ENCODE results near the gene BRD8. TPM values are rescaled to one million over a fixed set of nuclear protein-coding genes. Genes with fewer than 3 reads are reported as not detected.

Gene BRD8
- total and polyA plus RNA-seq, 10 of the 15 experiments (the other 5 are each of a cell fraction or from before 2014, with no cell fraction given) = 28.1 to 78.5 (median 44.5) TPM

DNA sequence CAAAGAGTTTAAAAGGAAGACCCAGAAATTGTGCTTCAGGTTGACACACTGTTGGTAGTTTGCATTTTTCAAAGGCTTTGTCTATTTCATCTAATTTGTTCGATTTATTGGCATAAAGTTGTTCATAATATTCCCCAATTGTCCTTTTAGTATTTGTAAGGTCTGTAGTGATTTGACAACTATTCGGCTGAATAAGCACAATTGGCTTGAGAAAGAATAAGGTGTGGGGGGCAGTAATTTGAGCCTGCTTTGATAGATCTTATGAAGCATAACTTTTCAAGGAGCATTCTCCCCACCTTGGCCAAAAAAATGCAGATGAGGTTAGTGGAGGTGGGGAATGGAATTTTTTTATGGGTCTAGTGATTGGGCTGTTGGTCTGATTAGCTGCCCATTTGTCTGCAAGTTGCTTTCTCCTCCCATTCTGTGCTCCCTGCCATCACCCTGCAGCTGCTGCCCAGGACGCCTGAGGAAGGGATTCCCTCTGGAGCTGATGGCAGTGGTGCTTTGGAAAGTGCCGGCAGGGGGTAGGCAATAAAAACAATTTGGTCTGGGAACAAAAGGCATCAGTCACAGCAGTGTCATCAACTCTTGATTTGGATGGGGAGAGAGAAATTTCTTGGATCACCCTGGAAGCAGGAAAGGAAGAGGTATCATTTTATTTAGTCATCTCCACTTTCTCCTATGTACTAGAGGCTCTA, 68.0 kb downstream of the BRD8 start:
- no peak for TF ChIP-seq CHD2 (IDR thresholded peaks at IDR 0.05; ENCODE audit: borderline replicate concordance, low read depth, low read length)
- ChIA-PET POLR2A (no interaction called here), SMC1A (ENCODE audit: uncharacterized antibody, unreplicated experiment) (interaction anchor here (0.6 to 2.4 kb wide), 7 partner anchors 8 to 38 kb away, joined by 3 to 6 read pairs (median 3); no protein-coding TSS in a partner anchor), CTCF (interaction anchor here (0.5 to 2.2 kb wide), 6 partner anchors 10 to 1157 kb away, joined by 3 to 5 read pairs (median 4); no protein-coding TSS in a partner anchor), RAD21 (ENCODE audit: unreplicated experiment) (interaction anchor here (1.0 kb wide), 1 partner anchor 23 kb away, joined by 3 read pairs; no protein-coding TSS in a partner anchor)
- DNase-seq (ENCODE audit: low read depth, low spot score) = no peak
- H3K27me3 ChIP-seq (replicated peaks in 1 of 2; ENCODE audit: control insufficient read depth in 2 of 2, insufficient read depth in 2 of 2, low read length in 1 of 2) = no peaks in the 10 kb centered on the region
- H3K9ac ChIP-seq (ENCODE audit: control insufficient read depth, insufficient read depth, low read length) = no peak overlapping the region
- intact Hi-C loops (cut with micrococcal nuclease; ENCODE audit: unreplicated experiment) (no loop called here), in situ Hi-C loops (cut with MboI) (no loop called here)
- no peak overlapping the region for H2AFZ ChIP-seq (ENCODE audit: control insufficient read depth, low read depth, low read length)
- no peak for FAIRE-seq
- WGBS (ENCODE audit: insufficient coverage, insufficient replicate concordance, low lambda C conversion rate, missing lambda C conversion rate) = 42% methylated on average over 4 of the region's 4 CpGs
- no TSS peak for BruUV-seq (replicated peaks)
- ATAC-seq = no peak
- no peak overlapping the region for H3K4me2 ChIP-seq (ENCODE audit: control insufficient read depth, insufficient read depth)
- H3K36me3 ChIP-seq (ENCODE audit: control insufficient read depth in 2 of 2, insufficient read depth in 2 of 2, low read length in 1 of 2) = no peaks in the 10 kb centered on the region
- H4K20me1 ChIP-seq (ENCODE audit: control insufficient read depth, insufficient read depth) = no peaks in the 10 kb centered on the region
- H3K4me1 ChIP-seq (ENCODE audit: control insufficient read depth, insufficient read depth, low read length) = no peaks in the 10 kb centered on the region
- H3K9me3 ChIP-seq (replicated peaks; ENCODE audit: control insufficient read depth, insufficient read depth, low read length) = no peaks in the 10 kb centered on the region
- no peak overlapping the region for H3K4me3 ChIP-seq
- H3K79me2 ChIP-seq (ENCODE audit: control insufficient read depth, insufficient read depth, low read length) = no peaks in the 10 kb centered on the region
- H3K27ac ChIP-seq (ENCODE audit: control insufficient read depth, insufficient read depth) = no peak overlapping the region

DNA sequence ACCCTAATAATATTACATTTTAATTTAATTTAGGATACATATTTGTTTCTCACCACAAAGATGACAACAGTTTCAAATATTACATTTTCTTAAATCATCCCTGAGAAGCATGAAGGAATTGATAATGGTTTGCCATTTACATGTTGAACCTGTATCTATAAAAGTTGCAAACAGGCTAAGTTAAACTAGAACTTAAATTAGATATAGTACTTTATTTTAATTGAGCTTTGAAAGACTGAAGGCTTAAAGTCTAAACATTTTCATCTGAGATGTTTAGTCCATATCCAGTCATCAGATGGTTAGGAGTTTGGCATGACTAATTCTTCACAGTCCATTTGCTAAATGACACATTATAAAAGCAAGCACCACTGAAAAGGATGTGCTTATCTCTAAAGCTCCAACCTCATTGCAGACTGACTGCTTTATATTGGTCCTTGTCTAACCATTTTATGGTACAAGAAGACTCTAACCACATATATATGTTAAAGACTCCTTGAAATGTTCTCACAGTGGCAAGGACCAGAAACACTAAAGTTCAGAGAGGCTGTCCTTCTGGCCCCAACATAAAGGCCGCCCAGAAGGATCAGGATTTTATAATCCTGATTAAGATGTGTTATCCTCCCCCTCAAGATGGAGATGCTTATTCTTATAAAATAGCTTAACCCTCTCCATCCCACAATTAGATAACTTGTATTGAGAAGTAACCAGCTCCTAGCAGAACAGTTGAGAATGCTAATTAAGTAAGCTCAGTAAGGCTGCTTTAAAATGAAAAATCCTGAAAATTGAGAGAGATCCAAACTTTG, 68.8 kb downstream of the BRD8 start:
- no peaks in the 10 kb centered on the region for H3K79me2 ChIP-seq (ENCODE audit: control insufficient read depth, insufficient read depth, low read length)
- no peak for FAIRE-seq
- no peaks in the 10 kb centered on the region for H3K9me3 ChIP-seq (replicated peaks; ENCODE audit: control insufficient read depth, insufficient read depth, low read length)
- no peak overlapping the region for H2AFZ ChIP-seq (ENCODE audit: control insufficient read depth, low read depth, low read length)
- H3K4me1 ChIP-seq (ENCODE audit: control insufficient read depth, insufficient read depth, low read length) = no peaks in the 10 kb centered on the region
- ChIA-PET CTCF (interaction anchor here (0.5 to 2.2 kb wide), 6 partner anchors 19 to 1158 kb away, joined by 3 to 5 read pairs (median 4); no protein-coding TSS in a partner anchor), RAD21 (ENCODE audit: unreplicated experiment) (interaction anchor here (1.0 kb wide), 1 partner anchor 24 kb away, joined by 3 read pairs; no protein-coding TSS in a partner anchor), SMC1A (ENCODE audit: uncharacterized antibody, unreplicated experiment) (interaction anchor here (0.6 to 2.4 kb wide), 4 partner anchors 24 to 37 kb away, joined by 3 to 6 read pairs (median 4); no protein-coding TSS in a partner anchor), POLR2A (no interaction called here)
- H4K20me1 ChIP-seq (ENCODE audit: control insufficient read depth, insufficient read depth) = no peaks in the 10 kb centered on the region
- no peak for ATAC-seq
- no TSS peak for BruUV-seq (replicated peaks)
- H3K4me3 ChIP-seq = no peak overlapping the region
- H3K36me3 ChIP-seq (ENCODE audit: control insufficient read depth in 2 of 2, insufficient read depth in 2 of 2, low read length in 1 of 2) = no peaks in the 10 kb centered on the region
- DNase-seq (ENCODE audit: low read depth, low spot score) = no peak
- TF ChIP-seq, protein P1, sequence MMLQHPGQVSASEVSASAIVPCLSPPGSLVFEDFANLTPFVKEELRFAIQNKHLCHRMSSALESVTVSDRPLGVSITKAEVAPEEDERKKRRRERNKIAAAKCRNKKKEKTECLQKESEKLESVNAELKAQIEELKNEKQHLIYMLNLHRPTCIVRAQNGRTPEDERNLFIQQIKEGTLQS (IDR thresholded peaks at IDR 0.05; ENCODE audit: borderline replicate concordance, extremely low read depth, low read depth, low read length) = no peak
- TF ChIP-seq PAX5 (IDR thresholded peaks at IDR 0.05; ENCODE audit: borderline replicate concordance, low read depth, low read length) (no peak), NR2C2 (IDR thresholded peaks at IDR 0.05; ENCODE audit: borderline replicate concordance, control insufficient read depth, insufficient read length, low read depth) (no peak)
- H3K27ac ChIP-seq (ENCODE audit: control insufficient read depth, insufficient read depth) = no peak overlapping the region
- intact Hi-C loops (cut with micrococcal nuclease; ENCODE audit: unreplicated experiment) = no loop called here
- in situ Hi-C loops (cut with MboI) = no loop called here
- no peaks in the 10 kb centered on the region for H3K27me3 ChIP-seq (replicated peaks in 1 of 2; ENCODE audit: control insufficient read depth in 2 of 2, insufficient read depth in 2 of 2, low read length in 1 of 2)
- 67% methylated on average over 1 of the region's 1 CpG for WGBS (ENCODE audit: insufficient coverage, insufficient replicate concordance, low lambda C conversion rate, missing lambda C conversion rate)
- no peak overlapping the region for H3K9ac ChIP-seq (ENCODE audit: control insufficient read depth, insufficient read depth, low read length)
- H3K4me2 ChIP-seq (ENCODE audit: control insufficient read depth, insufficient read depth) = no peak overlapping the region
